Endothelial cell of umbilical vein (primary cell): ENCODE measurements around the gene SLIT1. TPM values are rescaled to one million over a fixed set of nuclear protein-coding genes. Genes with fewer than 3 reads are reported as not detected.

Experiments used
- BruUV-seq: library from RNA; stranded (reverse); fragments of 400-500 nt; replicated peaks from 2 replicates; lab custom pipeline; 2021; lab: Mats Ljungman, UMichigan
- CTCF ChIA-PET: fragments of 300-600, 350-600 bp; sonication (Branson Sonifier 250); formaldehyde crosslinking; loops from one replicate; lab custom pipeline; 2021; ENCODE audit warnings: antibody characterized with exemption, inconsistent platforms; lab: Charles Lee
- POLR2A ChIA-PET: fragments of 300-600, 350-600 bp; sonication (Branson Sonifier 250); formaldehyde crosslinking; loops from one replicate; lab custom pipeline; 2021; ENCODE audit warnings: antibody characterized with exemption, inconsistent platforms; lab: Charles Lee
- DNase-seq: peaks from one replicate; pipeline ENCODE4 v3.0.0-alpha.2; 2011; ENCODE audit warnings: low read depth, low spot score
- FAIRE-seq: peaks from 2 replicates; lab custom pipeline; 2011; peaks lifted over from hg19 to GRCh38; lab: Jason Lieb, UNC
- H2AFZ ChIP-seq: 2 replicates; pipeline ENCODE4 v1.6.0; 2012; ENCODE audit warnings: low read depth, low read length, control low read depth, inconsistent platforms
- H3K27ac ChIP-seq: 2 replicates; pipeline ENCODE4 v1.5.1; 2011; ENCODE audit warnings: low read depth, mild to moderate bottlenecking, control low read depth, low read length, moderate library complexity; ENCODE audit not compliant: insufficient read depth
- H3K27me3 ChIP-seq, 2 experiments: 2 replicates each; pipeline versions ENCODE4 v1.6.0 to v1.6.1; 2011; ENCODE audit warnings: low read length in 2 of 2, mixed read lengths in 1 of 2; ENCODE audit not compliant: control insufficient read depth in 2 of 2, insufficient read depth in 2 of 2
- H3K36me3 ChIP-seq, 2 experiments: 2 replicates in 1 of 2; 3 replicates in 1 of 2; pipeline ENCODE4 v1.5.1; 2011; ENCODE audit warnings: low read length in 2 of 2, mild to moderate bottlenecking in 1 of 2, moderate library complexity in 1 of 2; ENCODE audit not compliant: control insufficient read depth in 2 of 2, insufficient read depth in 2 of 2; ENCODE audit errors: extremely low read depth in 1 of 2
- H3K4me1 ChIP-seq: 3 replicates; pipeline ENCODE4 v1.5.1; 2011; ENCODE audit warnings: mild to moderate bottlenecking, low read length; ENCODE audit not compliant: control insufficient read depth, insufficient read depth; ENCODE audit errors: extremely low read depth
- H3K4me2 ChIP-seq: 2 replicates; pipeline ENCODE4 v1.6.1; 2011; ENCODE audit warnings: low read length, control low read depth, mixed read lengths; ENCODE audit not compliant: insufficient read depth
- H3K4me3 ChIP-seq, 3 experiments: fragments of 200-600 bp in 1 of 3; sonication (generic), shearing (Covaris generic) in 1 of 3; replicated peaks in 1 of 3; 2 replicates each; pipeline ENCODE4 v1.5.1; 2011 to 2016; ENCODE audit warnings: control low read depth in 3 of 3, low read length in 3 of 3, mild to moderate bottlenecking in 2 of 3, inconsistent platforms in 1 of 3, low read depth in 1 of 3, moderate library complexity in 1 of 3; ENCODE audit not compliant: insufficient read depth in 1 of 3
- H3K79me2 ChIP-seq: 2 replicates; pipeline ENCODE4 v1.6.0; 2012; ENCODE audit warnings: low read length, inconsistent platforms; ENCODE audit not compliant: control insufficient read depth, insufficient read depth
- H3K9ac ChIP-seq: replicated peaks from 2 replicates; pipeline ENCODE3; 2011; ENCODE audit warnings: low read length, control low read depth; ENCODE audit not compliant: insufficient read depth; ENCODE audit errors: extremely low read depth
- H3K9me1 ChIP-seq: replicated peaks from 3 replicates; pipeline ENCODE4 v1.6.0; 2011; ENCODE audit warnings: mild to moderate bottlenecking, low read length; ENCODE audit not compliant: control insufficient read depth, insufficient read depth; ENCODE audit errors: extremely low read depth
- H3K9me3 ChIP-seq: replicated peaks from 2 replicates; pipeline ENCODE4 v1.5.1; 2012; ENCODE audit warnings: low read length, inconsistent platforms; ENCODE audit not compliant: control insufficient read depth, insufficient read depth
- H4K20me1 ChIP-seq: replicated peaks from 2 replicates; pipeline ENCODE3; 2011; ENCODE audit warnings: mild to moderate bottlenecking, low read length; ENCODE audit not compliant: control insufficient read depth, insufficient read depth; ENCODE audit errors: extremely low read depth
- CTCF ChIP-seq, 2 donors: IDR thresholded peaks; 1 replicate in 1 of 2; 2 replicates in 1 of 2; pipeline ENCODE4 v1.5.1; 2011; ENCODE audit warnings: low read length in 2 of 2, mild to moderate bottlenecking in 2 of 2, moderate library complexity in 2 of 2, control low read depth in 1 of 2, inconsistent platforms in 1 of 2, low read depth in 1 of 2; ENCODE audit not compliant: insufficient read depth in 1 of 2; ENCODE audit errors: extremely low read depth in 1 of 2
- FOS ChIP-seq: IDR thresholded peaks from 2 replicates; pipeline ENCODE4 v1.6.1; 2011; ENCODE audit warnings: mild to moderate bottlenecking, low read length, moderate library complexity, borderline replicate concordance; ENCODE audit not compliant: insufficient read depth
- GATA2 ChIP-seq: IDR thresholded peaks from 2 replicates; pipeline ENCODE4 v1.7.0; 2011; ENCODE audit warnings: low read depth, mild to moderate bottlenecking, moderate library complexity, mixed read lengths, low read length; ENCODE audit not compliant: insufficient read length, insufficient read depth
- MAX ChIP-seq: IDR thresholded peaks from 2 replicates; pipeline ENCODE4 v1.6.1; 2011; ENCODE audit not compliant: insufficient read depth, insufficient read length
- MYC ChIP-seq: IDR thresholded peaks from one replicate; pipeline ENCODE4 v1.6.1; 2011; ENCODE audit warnings: mild to moderate bottlenecking, low read depth, low read length
- POLR2A ChIP-seq: IDR thresholded peaks from 2 replicates; pipeline ENCODE4 v1.6.1; 2012; ENCODE audit warnings: low read depth, mild to moderate bottlenecking, control low read depth, low read length
- POLR2AphosphoS5 ChIP-seq: IDR thresholded peaks from 2 replicates; pipeline ENCODE4 v1.6.1; 2012; ENCODE audit warnings: low read depth, mild to moderate bottlenecking, control low read depth, low read length, moderate library complexity; ENCODE audit not compliant: insufficient read depth
- dilution Hi-C: fragments of 300-500 bp; cut with MboI; formaldehyde crosslinking; loops from one replicate; pipeline ENCODE4 v1.15.0; 2019; ENCODE audit warnings: low sequenced_read_pairs; ENCODE audit not compliant: extremely low pct_ligation_motif_present
- intact Hi-C: fragments of 100-400 bp; cut with micrococcal nuclease; formaldehyde crosslinking; loops from one replicate; pipeline ENCODE4 v1.10.0; 2022
- polyA plus RNA-seq, 4 experiments: library from polyadenylated mRNA; depleted of rRNA in 3 of 4; stranded (reverse) in 3 of 4; unstranded in 1 of 4; fragments of >200 nt; gene quantifications; 2 replicates each; pipeline versions ENCODE4 v1.2.1 to v1.2.3, GENCODE V29; 2011 to 2012; ENCODE audit warnings: missing spikeins in 1 of 4
- total RNA-seq: library from RNA; stranded (reverse); gene quantifications from 2 replicates; pipeline ENCODE4 v1.2.3, GENCODE V29; 2021

The SLIT1 gene
- total and polyA plus RNA-seq, 2 donors (not counting 3 experiments of a cell fraction or from before 2014, with no cell fraction given), result 0.04 to 0.20 TPM

GRCh38 chr10:97153270-97153850 is 32.4 kb downstream of the SLIT1 start:
- Histone ChIP-seq H2AFZ (no peak overlapping the region), H3K9me3 (no peaks in the 10 kb centered on the region), H4K20me1 (no peaks in the 10 kb centered on the region), H3K9ac (no peak overlapping the region), H3K9me1 (no peaks in the 10 kb centered on the region), H3K27ac (no peak overlapping the region), H3K4me2 (no peak overlapping the region), H3K27me3 (no peaks in the 10 kb centered on the region), H3K36me3 (no peaks in the 10 kb centered on the region), H3K4me3 (no peak overlapping the region), H3K79me2 (no peaks in the 10 kb centered on the region), H3K4me1 (no peaks in the 10 kb centered on the region)
- no peak for DNase-seq
- dilution Hi-C loops (no loop called here), intact Hi-C loops (no loop called here)
- POLR2A ChIA-PET, result no interaction called here
- BruUV-seq, result no TSS peak
- CTCF ChIA-PET, result interaction anchor here (0.8 kb wide), 1 partner anchor 80 kb away, joined by 3 read pairs; no protein-coding TSS in a partner anchor
- FAIRE-seq, result no peak
- TF ChIP-seq POLR2A (no peak), POLR2AphosphoS5 (no peak), FOS (no peak), MAX (no peak), GATA2 (no peak), MYC (no peak), CTCF (IDR thresholded peaks at IDR 0.05; ENCODE audit: extremely low read depth in 1 of 2, insufficient read depth in 1 of 2, low read depth in 1 of 2, low read length in 2 of 2) (no peak)
